GM18861 (cell line): ENCODE data around the gene RAPGEF5.

Source experiments
- ATAC-seq: cut with Tn5 transposase; IDR thresholded peaks from one replicate; pipeline ENCODE4 v1.9.1; 2021; ENCODE audit not compliant: unreplicated experiment

The RAPGEF5 gene

GRCh38 chr7:22195397-22196172, 161.4 kb downstream of the RAPGEF5 start:
- ATAC-seq, result no peak

- no peak for ATAC-seq
Observed at GRCh38 chr7:22194658-22195273, 162.2 kb downstream of the RAPGEF5 start.

DNA sequence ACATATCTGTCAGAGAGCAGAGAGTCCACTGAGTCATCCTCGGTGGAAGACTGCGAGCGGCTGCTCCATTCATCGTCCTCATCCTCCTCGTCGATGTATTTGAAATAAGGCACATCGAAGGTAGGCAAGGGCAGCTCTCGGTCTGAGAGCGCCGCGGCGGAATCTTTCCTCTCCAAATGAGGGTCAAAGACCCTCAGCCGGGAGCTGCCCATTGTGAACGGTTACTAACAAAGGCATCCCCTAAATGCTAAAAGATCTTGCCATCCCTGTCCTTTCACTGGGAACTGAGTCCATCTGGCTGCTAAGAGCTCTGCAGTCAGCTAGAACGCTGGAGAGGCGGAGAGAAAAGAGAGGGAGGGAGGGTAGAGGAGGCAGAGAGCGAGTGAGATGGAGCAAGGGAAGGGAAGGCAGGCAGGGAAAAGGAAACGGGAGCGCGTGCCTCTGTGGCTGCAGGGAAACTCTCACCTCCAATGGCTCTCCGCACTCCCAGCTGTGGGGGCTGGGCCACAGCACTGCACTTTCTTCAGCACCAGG, 163.4 kb downstream of the RAPGEF5 start:
- no peak for ATAC-seq

DNA sequence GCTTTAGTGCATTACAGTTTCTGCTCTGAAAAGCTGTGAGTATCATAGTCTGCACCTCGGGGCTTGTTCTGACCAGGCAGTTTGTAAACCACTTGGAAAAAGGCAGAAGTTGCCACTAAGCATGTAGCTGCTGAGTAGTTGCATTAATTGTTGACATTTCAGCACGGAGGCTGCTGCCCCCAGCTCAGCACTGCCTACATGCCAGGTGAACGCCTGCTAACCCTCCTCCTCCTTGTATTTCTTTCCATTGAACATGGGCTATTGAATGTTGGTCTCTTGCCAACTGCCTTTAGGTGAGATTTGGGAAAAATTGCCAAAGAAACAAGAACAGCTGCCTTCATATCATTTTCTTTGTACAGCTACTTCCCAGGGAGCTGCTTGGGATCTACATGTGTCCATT, 164.2 kb downstream of the RAPGEF5 start:
- no peak for ATAC-seq

DNA sequence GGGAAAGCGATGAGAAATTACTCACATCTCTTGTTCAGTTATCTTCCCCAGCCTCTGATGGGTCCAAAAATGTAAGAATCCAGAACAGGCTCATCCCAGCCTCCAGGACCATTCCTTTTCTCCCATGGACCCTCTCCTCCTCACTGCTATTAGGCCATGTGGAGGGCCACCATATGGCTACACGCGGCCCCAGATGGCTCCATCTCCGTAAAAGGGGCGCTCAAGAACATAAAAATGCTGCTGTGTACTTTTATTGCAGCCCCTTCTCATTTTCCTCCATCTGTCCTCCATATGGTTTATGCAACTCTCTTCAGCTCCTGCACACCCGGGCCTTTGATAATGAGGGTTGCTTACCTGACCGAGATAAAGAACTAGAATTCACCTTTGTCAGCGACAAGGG, 166.2 kb downstream of the RAPGEF5 start:
- no peak for ATAC-seq

DNA sequence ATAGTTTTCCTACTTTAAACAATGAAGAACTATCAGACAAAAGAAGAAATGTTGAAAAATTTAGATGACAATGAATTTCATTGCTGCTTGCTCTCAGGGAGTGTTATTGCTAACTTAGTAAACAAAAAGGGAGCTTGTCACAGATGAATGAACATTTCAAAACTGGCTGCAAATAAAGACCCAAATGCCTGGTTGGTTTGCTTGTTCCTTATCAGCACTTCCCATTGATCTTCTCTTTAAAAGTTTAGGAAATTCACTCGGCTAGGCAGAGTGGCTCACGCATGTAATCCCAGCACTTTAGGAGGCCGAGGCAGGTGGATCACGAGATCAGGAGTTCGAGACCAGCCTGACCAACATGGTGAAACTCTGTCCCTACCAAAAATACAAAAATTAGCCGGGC, 167.2 kb downstream of the RAPGEF5 start:
- ATAC-seq, result no peak

DNA sequence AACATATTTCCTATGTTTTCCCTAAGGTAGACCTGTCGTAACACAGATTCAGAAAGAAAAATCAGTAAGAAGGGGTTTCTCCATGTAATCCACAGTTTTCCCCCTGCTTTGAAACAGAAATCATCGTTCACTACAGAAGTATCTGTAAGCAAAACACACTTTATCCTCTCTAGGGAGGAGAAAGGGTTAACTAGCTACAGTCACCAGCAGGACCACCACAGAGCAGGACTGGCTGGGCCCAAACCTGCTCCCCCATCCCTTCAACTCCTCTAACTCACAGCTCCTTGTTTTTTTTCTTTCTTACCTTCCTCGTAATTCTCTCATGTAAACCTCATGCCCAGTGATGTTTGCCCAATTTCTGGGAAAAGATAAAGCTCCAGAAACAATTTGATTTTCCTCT, 167.7 kb downstream of the RAPGEF5 start:
- ATAC-seq, result no peak

DNA sequence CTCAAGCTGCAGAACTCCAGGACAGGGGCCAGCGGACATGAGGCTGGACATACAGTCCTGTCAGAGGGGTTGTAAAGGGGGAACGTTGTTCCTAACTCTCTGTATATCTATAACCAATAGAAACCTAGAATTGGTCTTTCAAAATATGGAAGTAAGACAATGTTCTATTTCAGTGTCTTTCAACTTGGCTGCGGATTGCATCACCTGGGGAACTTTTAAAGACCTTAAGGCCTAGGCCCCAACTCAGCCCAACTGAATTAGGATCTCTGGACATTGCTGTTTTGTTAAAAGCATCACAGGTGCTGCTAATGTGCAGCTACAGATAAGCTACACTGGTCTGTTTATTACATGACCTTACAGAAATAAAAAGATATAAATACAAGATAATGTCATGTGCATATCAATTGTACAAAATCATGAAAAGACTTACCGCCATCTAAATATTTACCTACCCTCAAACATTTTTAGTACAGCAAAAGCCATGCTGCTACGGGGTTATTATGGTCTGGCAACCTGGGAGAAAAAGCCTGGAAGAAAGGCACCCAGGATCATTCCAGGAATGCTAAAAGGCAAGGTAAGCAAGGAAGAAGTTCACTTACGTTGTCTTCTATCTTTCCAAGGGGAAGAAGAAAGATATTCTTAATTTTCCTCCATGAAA, 169.1 kb downstream of the RAPGEF5 start:
- ATAC-seq, result no peak

- ATAC-seq, result no peak
Observed at GRCh38 chr7:22185559-22185958, 171.4 kb downstream of the RAPGEF5 start.

GRCh38 chr7:22184549-22185199, 172.3 kb downstream of the RAPGEF5 start:
- ATAC-seq, result peak; percentile 76

DNA sequence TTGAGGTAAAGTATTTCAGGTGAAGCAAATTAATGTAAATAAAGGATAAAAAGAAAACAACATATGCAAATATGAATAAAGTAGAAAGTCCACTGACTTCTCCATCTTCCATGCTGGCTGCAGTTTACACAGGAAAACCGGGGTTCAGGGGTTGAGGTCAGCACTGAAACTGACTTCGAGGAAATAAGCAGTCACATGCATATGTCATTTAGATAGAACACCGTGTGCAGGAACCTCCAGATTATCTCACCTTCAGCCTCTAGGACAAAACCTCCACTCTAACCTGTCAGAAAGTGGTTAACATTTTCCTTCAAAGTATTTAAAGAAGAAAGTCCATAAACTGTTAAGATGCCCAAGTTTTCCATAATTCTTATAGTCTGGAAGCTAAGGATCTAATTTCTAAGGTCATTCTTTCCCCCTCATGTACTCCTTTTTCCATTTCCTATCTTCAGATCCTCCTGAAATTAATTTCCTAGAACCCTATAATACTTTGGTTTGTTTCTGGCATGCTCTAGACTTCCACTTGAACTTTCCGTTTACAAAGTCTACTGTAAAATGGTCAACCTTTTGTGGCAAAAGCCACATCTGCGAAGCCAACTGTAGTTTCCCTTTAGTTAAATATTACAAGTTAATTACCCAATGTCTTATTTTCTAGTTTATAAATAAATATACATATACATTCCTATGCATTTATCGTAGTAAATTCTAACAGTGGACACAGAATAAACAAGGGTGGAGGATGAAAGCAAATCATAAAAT, 173.3 kb downstream of the RAPGEF5 start:
- ATAC-seq, result peak; percentile 47

GRCh38 chr7:22182149-22182548, 174.8 kb downstream of the RAPGEF5 start:
- no peak for ATAC-seq

- ATAC-seq, result no peak
Observed at GRCh38 chr7:22181663-22182062, 175.3 kb downstream of the RAPGEF5 start.

DNA sequence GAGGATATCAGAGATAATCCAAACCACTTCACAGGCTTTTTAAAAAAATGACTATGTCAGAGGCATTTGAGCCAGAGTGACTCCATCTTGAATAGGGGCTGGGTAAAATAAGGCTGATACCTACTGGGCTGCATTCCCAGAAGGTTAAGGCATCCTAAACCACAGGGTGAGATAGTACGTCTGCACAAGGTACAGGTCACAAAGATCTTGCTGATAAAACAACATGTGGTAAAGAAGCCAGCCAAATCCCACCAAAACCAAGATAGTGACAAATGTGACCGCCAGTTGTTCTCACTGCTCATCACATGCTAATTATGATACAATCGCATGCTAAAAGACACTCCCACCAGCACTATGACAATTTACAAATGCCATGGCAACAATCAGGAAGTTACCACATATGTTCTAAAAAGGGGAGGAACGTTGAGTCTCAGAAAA, 177.5 kb downstream of the RAPGEF5 start:
- no peak for ATAC-seq

DNA sequence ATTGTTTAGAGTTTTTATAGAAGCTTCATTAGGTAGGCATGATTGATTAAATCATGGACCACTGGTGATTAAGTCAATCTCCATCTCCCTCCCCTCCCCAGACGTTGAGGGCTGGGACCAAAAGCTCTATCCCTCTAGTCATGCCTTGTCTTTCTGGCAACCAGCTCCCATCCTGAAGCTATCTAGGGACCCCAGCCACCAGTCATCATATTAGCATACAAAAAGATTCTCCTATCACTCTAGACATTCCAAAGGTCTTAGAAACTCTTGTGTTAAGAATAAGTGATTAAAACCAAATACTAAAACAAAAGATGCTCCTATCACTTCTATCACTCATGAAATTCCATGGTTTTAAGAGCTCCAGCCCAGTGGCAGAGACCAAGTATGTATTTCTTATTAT, 178.2 kb downstream of the RAPGEF5 start:
- no peak for ATAC-seq

- no peak for ATAC-seq
Observed at GRCh38 chr7:22176791-22177412, 180.1 kb downstream of the RAPGEF5 start.

GRCh38 chr7:22174574-22174953, 182.4 kb downstream of the RAPGEF5 start:
- no peak for ATAC-seq

DNA sequence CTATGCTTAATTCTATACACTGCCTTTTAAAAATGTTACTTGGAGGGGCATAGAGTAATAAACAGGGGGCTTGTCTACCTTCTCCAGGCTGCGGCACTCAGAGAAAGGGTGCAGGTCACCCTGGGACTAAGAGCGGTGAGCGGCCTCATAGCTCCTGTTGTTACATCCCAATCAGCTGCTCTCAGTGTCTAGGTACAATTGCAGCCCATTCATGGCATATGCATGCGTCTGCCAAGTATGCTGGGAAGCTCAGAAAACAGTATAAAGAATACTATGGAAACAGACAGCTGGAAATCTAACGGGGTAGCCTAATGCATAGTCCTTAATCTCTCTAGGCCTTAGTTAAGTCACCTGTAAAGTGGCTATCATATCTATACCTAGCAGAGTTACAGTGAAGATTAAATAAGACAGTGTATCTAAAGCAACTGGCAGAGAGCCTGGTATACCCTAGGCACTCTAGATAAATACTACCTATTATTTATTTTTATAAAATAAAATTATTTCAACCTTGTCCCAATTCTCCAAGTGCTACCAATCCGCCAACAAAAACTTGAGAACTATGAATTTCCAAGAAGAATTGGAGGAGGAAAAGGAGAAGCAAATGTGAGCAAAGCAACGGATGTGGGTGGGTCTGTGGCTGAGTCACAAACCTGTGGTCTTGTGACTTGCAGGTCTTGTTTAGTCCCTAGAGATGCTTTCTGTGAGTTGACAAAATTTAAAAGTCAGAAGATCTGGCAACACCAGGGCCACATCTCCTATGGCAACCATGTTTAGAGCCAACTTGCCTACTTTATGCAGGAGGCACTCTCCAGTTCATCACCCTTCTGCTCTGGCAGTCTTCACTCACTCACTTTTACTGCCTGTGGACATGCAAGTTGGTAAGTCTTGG, 183.0 kb downstream of the RAPGEF5 start:
- ATAC-seq, result peak; percentile 98

DNA sequence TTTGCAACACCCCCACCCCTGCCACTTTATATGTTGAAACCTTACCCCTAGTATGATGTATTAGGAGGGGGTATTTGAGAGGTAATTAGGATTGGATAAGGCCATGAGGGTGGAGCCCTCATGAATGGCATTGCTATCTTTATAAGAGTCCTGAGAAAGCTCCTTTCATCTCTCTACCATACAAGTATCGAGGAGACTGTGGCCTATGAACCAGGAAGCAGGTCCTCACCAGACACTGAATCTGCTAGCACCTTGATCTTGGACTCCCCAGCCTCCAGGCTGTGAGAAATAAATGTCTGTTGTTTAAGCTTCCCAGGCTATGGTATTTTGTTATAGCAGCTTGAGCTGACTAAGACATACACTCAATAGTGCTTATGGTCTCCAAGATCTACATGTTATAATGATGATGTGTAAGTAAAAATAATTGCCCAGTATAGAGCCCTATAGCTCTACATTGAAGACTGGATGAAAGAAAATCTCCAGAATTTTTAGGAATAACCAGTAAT, 188.8 kb downstream of the RAPGEF5 start:
- ATAC-seq, result no peak
